ENCODE measurements around the gene LGALS3BP. TPM values are rescaled to one million over a fixed set of nuclear protein-coding genes. Genes with fewer than 3 reads are reported as not detected.

Gene LGALS3BP
- total RNA-seq, 1 donor from 2014 or later = 12.6 TPM

GRCh38 chr17:79000396-79001189 is 20.9 kb upstream of the LGALS3BP start:
- Mint-ChIP-seq H3K9me3 (ENCODE audit: unreplicated experiment) (no peaks in the 10 kb centered on the region), H3K27ac (ENCODE audit: unreplicated experiment) (no peak overlapping the region), H3K36me3 (ENCODE audit: low read depth, unreplicated experiment) (peaks cover 22% of the 10 kb centered on the region), H3K4me3 (ENCODE audit: unreplicated experiment) (no peak overlapping the region), H3K27me3 (ENCODE audit: unreplicated experiment) (peaks cover 16% of the 10 kb centered on the region), H3K4me1 (ENCODE audit: unreplicated experiment) (peaks cover 3% of the 10 kb centered on the region)
- DNase-seq (ENCODE audit: low spot score) = no peak
- no peak for TF ChIP-seq CTCF (IDR thresholded peaks at IDR 0.05; ENCODE audit: unreplicated experiment)

GRCh38 chr17:78999947-79000395 is 20.2 kb upstream of the LGALS3BP start:
- peaks cover 16% of the 10 kb centered on the region for H3K27me3 Mint-ChIP-seq (ENCODE audit: unreplicated experiment)
- no peaks in the 10 kb centered on the region for H3K9me3 Mint-ChIP-seq (ENCODE audit: unreplicated experiment)
- no peak for TF ChIP-seq CTCF (IDR thresholded peaks at IDR 0.05; ENCODE audit: unreplicated experiment)
- no peak overlapping the region for H3K27ac Mint-ChIP-seq (ENCODE audit: unreplicated experiment)
- no peak overlapping the region for H3K4me3 Mint-ChIP-seq (ENCODE audit: unreplicated experiment)
- DNase-seq (ENCODE audit: low spot score) = no peak
- H3K4me1 Mint-ChIP-seq (ENCODE audit: unreplicated experiment) = no peaks in the 10 kb centered on the region
- H3K36me3 Mint-ChIP-seq (ENCODE audit: low read depth, unreplicated experiment) = peaks cover 23% of the 10 kb centered on the region

DNA sequence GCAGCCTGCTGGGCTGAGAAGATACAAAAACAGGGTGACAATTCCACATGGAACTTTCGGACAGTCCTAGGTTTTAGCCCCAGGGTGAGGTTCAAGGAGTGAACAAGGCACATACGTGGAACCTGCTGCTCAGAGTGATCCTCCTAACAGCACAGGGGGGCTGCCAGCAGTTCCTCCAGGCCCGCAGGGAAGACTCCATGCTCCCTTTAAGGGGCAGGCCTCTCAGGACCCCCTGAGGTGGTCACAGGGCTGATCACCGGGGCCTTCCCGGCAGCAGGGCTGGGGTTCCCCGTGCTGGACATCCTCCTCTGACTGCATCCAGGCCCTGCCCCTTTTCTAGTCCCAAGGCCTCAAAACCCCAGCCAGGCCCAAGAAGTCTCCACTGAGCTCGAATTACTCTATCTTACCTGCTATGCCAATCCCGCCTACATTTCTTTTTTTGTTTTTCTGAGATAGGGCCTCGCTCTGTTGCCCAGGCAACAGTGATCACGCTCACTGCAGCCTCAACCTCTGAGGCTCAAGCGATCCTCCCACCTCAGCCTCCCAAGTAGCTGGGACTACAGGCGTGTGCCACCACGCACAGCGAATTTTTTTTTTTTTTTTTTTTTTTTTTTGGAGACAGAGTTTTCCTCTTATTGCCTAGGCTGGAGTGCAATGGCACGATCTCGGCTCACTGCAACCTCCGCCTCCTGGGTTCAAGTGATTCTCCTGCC is 19.5 kb upstream of the LGALS3BP start:
- Mint-ChIP-seq H3K4me3 (ENCODE audit: unreplicated experiment) (no peak overlapping the region), H3K9me3 (ENCODE audit: unreplicated experiment) (no peaks in the 10 kb centered on the region), H3K4me1 (ENCODE audit: unreplicated experiment) (no peaks in the 10 kb centered on the region), H3K36me3 (ENCODE audit: low read depth, unreplicated experiment) (peaks cover 23% of the 10 kb centered on the region), H3K27ac (ENCODE audit: unreplicated experiment) (no peak overlapping the region), H3K27me3 (ENCODE audit: unreplicated experiment) (peaks cover 16% of the 10 kb centered on the region)
- TF ChIP-seq CTCF (IDR thresholded peaks at IDR 0.05; ENCODE audit: unreplicated experiment) = no peak
- no peak for DNase-seq (ENCODE audit: low spot score)

DNA sequence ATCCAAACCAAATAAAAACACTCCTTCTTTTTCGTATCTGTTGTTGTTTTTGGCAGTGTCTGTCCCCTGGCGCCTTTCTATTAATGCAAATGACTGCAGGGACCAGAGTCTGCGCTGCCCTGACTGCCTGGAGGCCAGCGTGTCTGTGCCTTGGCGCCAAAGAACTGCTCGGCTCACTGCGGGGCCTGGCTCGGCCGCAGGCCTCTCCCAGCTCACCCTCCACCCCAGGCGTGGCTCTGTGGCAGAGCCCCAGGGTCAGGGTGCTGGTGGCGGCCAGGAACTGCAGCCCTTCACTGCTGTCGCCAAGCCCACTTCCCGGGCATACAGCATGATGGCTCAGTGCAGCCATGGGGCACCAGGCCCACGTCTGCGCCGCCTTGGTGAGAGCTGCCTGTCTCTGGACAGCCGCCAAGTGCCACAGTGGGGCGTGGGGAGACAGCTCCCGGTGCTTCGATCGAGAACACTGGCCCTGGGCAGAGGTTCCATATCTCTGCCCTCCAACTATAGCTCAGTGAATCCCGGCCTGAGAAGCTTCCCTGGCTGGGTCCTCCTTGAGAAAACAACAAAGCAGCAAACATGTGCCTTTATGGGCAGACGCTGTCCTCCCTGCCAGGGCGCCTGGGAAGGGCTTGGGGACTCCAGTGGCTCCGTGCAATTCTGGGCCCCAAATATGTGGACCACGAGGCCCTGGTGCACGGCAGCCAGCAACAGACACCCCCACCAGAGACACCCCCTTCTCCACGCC is 18.8 kb upstream of the LGALS3BP start:
- no peak for DNase-seq (ENCODE audit: low spot score)
- Mint-ChIP-seq H3K36me3 (ENCODE audit: low read depth, unreplicated experiment) (peaks cover 25% of the 10 kb centered on the region), H3K27ac (ENCODE audit: unreplicated experiment) (no peak overlapping the region), H3K4me3 (ENCODE audit: unreplicated experiment) (no peak overlapping the region), H3K9me3 (ENCODE audit: unreplicated experiment) (no peaks in the 10 kb centered on the region), H3K27me3 (ENCODE audit: unreplicated experiment) (peaks cover 14% of the 10 kb centered on the region), H3K4me1 (ENCODE audit: unreplicated experiment) (no peaks in the 10 kb centered on the region)
- no peak for TF ChIP-seq CTCF (IDR thresholded peaks at IDR 0.05; ENCODE audit: unreplicated experiment)
